Tibial nerve (tissue), 4 donors: ENCODE data around the gene DNAH5. TPM values are rescaled to one million over a fixed set of nuclear protein-coding genes. Genes with fewer than 3 reads are reported as not detected.

Experiments used
- DNase-seq, 2 donors: peaks; one replicate each; pipeline ENCODE4 v3.0.0-alpha.2; 2019; ENCODE audit warnings: low spot score in 2 of 2
- H3K27ac ChIP-seq, 4 donors: fragments of 200-600 bp; sonication (generic) in 3 of 4; one replicate each; pipeline ENCODE4 v1.5.1; 2017 to 2019; ENCODE audit warnings: mild to moderate bottlenecking in 1 of 4
- H3K27me3 ChIP-seq, 2 donors: fragments of 200-600 bp; sonication (generic) in 1 of 2; one replicate each; pipeline versions ENCODE4 v1.5.1 to v1.6.0; 2017 to 2019
- H3K36me3 ChIP-seq, 3 donors: fragments of 200-600 bp; sonication (generic); one replicate each; pipeline ENCODE4 v1.5.1; 2018 to 2019
- H3K4me1 ChIP-seq, 4 donors: fragments of 200-600 bp; sonication (generic) in 3 of 4; one replicate each; pipeline ENCODE4 v1.5.1; 2017 to 2019
- H3K4me3 ChIP-seq, 4 donors: fragments of 200-600 bp; sonication (generic) in 3 of 4; one replicate each; pipeline ENCODE4 v1.5.1; 2017 to 2019; ENCODE audit warnings: mild to moderate bottlenecking in 1 of 4, moderate library complexity in 1 of 4
- H3K9me3 ChIP-seq, 4 donors: fragments of 200-600 bp; sonication (generic) in 3 of 4; one replicate each; pipeline ENCODE4 v1.5.1; 2017 to 2019
- CTCF ChIP-seq, 5 experiments: fragments of 200-600 bp in 3 of 5; fragments of 450-650 bp in 2 of 5; sonication (generic) in 3 of 5; IDR thresholded peaks; one replicate each; pipeline ENCODE4 v1.5.1; 2016 to 2019; ENCODE audit warnings: antibody characterized with exemption in 5 of 5, mild to moderate bottlenecking in 3 of 5, moderate library complexity in 2 of 5
- EP300 ChIP-seq, 2 donors: sonication (generic); formaldehyde crosslinking; IDR thresholded peaks; one replicate each; pipeline ENCODE4 v1.6.1; 2017; ENCODE audit warnings: antibody characterized with exemption in 2 of 2, mild to moderate bottlenecking in 1 of 2
- POLR2A ChIP-seq, 2 donors: fragments of 450-650 bp; IDR thresholded peaks; one replicate each; pipeline ENCODE4 v1.6.1; 2017; ENCODE audit warnings: antibody characterized with exemption in 2 of 2, mild to moderate bottlenecking in 2 of 2, moderate library complexity in 2 of 2
- WGBS, 2 donors: methylation state at CpG; one replicate each; pipeline ENCODE4 v1.1.5; 2018; 5-methylcytosine and 5-hydroxymethylcytosine counted together
- total RNA-seq, 4 donors: library from RNA; depleted of rRNA; stranded (reverse); fragments of >200 nt; gene quantifications; one replicate each; pipeline ENCODE4 v1.1.0, GENCODE V29; 2016

The DNAH5 gene
- total RNA-seq, 4 donors from 2014 or later, result 0.21 to 0.60 (median 0.31) TPM

DNA sequence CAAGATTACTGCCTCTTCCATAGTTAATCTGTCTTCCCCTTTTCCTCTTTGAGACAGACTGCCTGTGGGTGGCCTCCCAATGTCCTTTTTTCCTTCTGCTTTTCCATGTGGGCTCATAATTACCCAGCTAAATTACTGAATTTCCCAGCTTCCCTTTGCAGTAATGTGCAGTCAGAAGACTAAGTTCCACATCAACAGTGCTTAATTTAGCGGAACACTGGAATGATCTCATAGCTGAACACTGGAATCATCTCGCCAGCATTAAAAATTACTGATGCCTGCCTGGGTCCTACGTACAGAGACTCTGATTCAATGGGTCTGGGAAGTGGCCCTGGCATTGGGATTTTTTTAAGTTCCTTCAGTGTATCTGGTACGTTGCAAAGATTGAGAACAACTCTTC, 84.3 kb downstream of the DNAH5 start:
- no peak for DNase-seq
- H3K36me3 ChIP-seq, result no peaks in the 10 kb centered on the region
- no peaks in the 10 kb centered on the region for H3K27me3 ChIP-seq
- no peak overlapping the region for H3K27ac ChIP-seq
- TF ChIP-seq EP300 (IDR thresholded peaks at IDR 0.05) (no peak), POLR2A (IDR thresholded peaks at IDR 0.05) (no peak), CTCF (IDR thresholded peaks at IDR 0.05) (no peak)
- no peak overlapping the region for H3K4me3 ChIP-seq
- H3K9me3 ChIP-seq, result peaks cover 0 to 8% (median 0%) of the 10 kb centered on the region in 4 donors
- WGBS, 2 donors, result 80% methylated on average over 4 of the region's 4 CpGs
- H3K4me1 ChIP-seq, result no peaks in the 10 kb centered on the region

DNA sequence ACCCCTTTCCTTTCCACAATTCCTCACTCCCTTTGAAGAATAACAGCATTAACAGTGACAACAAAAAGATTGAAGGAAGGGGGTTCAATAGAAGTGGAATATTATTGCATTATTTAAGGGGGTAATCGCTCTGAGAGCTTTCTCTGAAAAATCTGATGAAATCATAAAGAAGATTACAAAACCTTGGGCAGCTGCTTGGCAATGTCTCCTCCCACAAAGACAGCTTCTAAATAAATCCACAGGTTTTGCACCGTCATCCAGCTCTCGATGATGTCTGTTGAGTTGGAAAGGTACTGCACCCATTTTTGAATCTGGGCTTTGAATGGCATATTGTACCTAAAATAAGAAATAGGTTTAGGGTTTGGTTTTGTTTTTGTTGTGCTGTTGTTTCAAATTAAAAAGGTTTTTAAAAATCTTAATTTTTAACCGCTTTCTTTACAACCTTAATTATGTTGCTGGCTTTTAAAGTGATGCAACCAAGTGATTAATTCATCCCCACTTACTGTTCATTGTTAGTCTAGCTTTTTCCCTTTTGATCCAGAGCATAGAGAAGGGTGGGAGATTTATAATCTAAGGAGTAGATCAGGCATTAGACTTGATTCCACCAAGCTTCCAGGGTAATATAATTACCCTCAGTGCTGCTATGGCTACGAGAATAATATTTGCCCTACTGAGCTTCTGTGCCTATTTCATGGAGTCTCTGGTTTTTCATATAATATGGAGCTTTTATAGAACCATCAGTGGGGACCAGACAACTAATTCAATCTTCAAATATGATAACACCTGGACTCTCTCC, 85.0 kb downstream of the DNAH5 start:
- Histone ChIP-seq H3K27me3 (no peaks in the 10 kb centered on the region), H3K9me3 (peaks cover 0 to 8% (median 0%) of the 10 kb centered on the region in 4 donors), H3K4me3 (no peak overlapping the region), H3K27ac (no peak overlapping the region), H3K4me1 (no peaks in the 10 kb centered on the region), H3K36me3 (no peaks in the 10 kb centered on the region)
- 71 to 78% methylated on average over 5 of the region's 5 CpGs for WGBS, 2 donors
- no peak for DNase-seq
- TF ChIP-seq POLR2A (IDR thresholded peaks at IDR 0.05) (no peak), EP300 (IDR thresholded peaks at IDR 0.05) (no peak), CTCF (IDR thresholded peaks at IDR 0.05) (no peak)

DNA sequence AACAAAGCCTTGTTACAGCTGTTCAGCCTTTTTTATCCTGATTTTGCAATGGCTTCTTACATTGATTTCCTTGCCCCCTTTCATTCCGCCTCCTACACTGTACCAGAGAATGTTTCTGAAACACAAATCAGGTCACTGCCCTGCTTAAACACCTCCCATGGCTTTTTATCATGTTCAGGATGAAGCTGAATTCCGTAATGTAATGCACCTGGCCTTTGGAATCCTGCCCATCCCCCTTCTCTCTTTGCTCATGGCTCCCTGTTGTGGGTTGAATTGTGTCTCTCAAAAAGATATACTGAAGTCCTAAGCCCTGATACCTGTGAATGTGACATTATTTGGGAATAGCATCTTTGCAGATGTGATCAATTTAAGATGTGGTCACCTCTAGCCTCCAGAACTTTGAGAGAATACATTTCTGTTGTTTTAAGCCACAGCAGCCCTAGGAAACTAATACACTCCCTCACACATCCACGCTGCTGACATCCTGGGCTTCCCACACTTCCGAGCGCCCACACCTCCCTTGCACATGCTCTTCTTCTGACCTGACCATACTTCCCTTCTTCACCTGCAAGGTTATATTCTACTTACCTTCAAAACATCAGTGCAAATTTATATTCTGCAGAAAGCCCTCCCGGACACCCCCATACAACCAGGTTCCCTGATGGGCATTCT, 101.2 kb downstream of the DNAH5 start:
- no peak overlapping the region for H3K4me3 ChIP-seq
- no peak for DNase-seq
- WGBS, 2 donors, result 77 to 81% methylated on average over 6 of the region's 6 CpGs
- H3K27ac ChIP-seq, result no peak overlapping the region
- H3K36me3 ChIP-seq, result no peaks in the 10 kb centered on the region
- no peaks in the 10 kb centered on the region for H3K9me3 ChIP-seq
- no peak for TF ChIP-seq CTCF (IDR thresholded peaks at IDR 0.05)
- TF ChIP-seq POLR2A (IDR thresholded peaks at IDR 0.05), result no peak
- no peak for TF ChIP-seq EP300 (IDR thresholded peaks at IDR 0.05)
- H3K4me1 ChIP-seq, result no peaks in the 10 kb centered on the region
- H3K27me3 ChIP-seq, result no peaks in the 10 kb centered on the region

GRCh38 chr5:13833440-13833839, 111.0 kb downstream of the DNAH5 start:
- DNase-seq, result no peak
- TF ChIP-seq CTCF (IDR thresholded peaks at IDR 0.05) (no peak), EP300 (IDR thresholded peaks at IDR 0.05) (no peak), POLR2A (IDR thresholded peaks at IDR 0.05) (no peak)
- peaks cover 0 to 1% (median 0%) of the 10 kb centered on the region in 4 donors for H3K9me3 ChIP-seq
- no peak overlapping the region for H3K27ac ChIP-seq
- H3K4me3 ChIP-seq, result no peak overlapping the region
- WGBS, 2 donors, result 62 to 75% methylated on average over 3 of the region's 3 CpGs
- H3K4me1 ChIP-seq, result no peaks in the 10 kb centered on the region
- H3K27me3 ChIP-seq, result no peaks in the 10 kb centered on the region
- H3K36me3 ChIP-seq, result no peaks in the 10 kb centered on the region

GRCh38 chr5:13831351-13831750, 113.1 kb downstream of the DNAH5 start:
- H3K4me1 ChIP-seq, result no peaks in the 10 kb centered on the region
- H3K4me3 ChIP-seq, result no peak overlapping the region
- H3K27ac ChIP-seq, result no peak overlapping the region
- no peak for DNase-seq
- 31 to 34% methylated on average over 3 of the region's 3 CpGs for WGBS, 2 donors
- no peak for TF ChIP-seq POLR2A (IDR thresholded peaks at IDR 0.05)
- TF ChIP-seq CTCF (IDR thresholded peaks at IDR 0.05), result no peak
- TF ChIP-seq EP300 (IDR thresholded peaks at IDR 0.05), result no peak
- no peaks in the 10 kb centered on the region for H3K36me3 ChIP-seq
- peaks cover 0 to 3% (median 0%) of the 10 kb centered on the region in 4 donors for H3K9me3 ChIP-seq
- no peaks in the 10 kb centered on the region for H3K27me3 ChIP-seq
